Gastroesophageal sphincter (tissue), 3 donors: ENCODE data around the gene TLX1.

ENCODE experiments used
- POLR2A ChIP-seq, 2 donors: fragments of 450-650 bp; IDR thresholded peaks; one replicate each; pipeline ENCODE4 v1.6.1; 2017; ENCODE audit warnings: antibody characterized with exemption in 2 of 2, mild to moderate bottlenecking in 2 of 2, moderate library complexity in 1 of 2
- POLR2AphosphoS5 ChIP-seq: sonication (generic); formaldehyde crosslinking; IDR thresholded peaks from one replicate; pipeline ENCODE4 v1.6.1; 2017; ENCODE audit warnings: antibody characterized with exemption
- TF ChIP-seq, protein P1 (sequence below), 4 experiments: fragments of 200-600 bp in 2 of 4; fragments of 450-650 bp in 2 of 4; sonication (generic) in 1 of 4; IDR thresholded peaks; one replicate each; pipeline ENCODE4 v1.5.1; 2017 to 2019; ENCODE audit warnings: antibody characterized with exemption in 4 of 4, mild to moderate bottlenecking in 2 of 4, moderate library complexity in 2 of 4

DNA sequence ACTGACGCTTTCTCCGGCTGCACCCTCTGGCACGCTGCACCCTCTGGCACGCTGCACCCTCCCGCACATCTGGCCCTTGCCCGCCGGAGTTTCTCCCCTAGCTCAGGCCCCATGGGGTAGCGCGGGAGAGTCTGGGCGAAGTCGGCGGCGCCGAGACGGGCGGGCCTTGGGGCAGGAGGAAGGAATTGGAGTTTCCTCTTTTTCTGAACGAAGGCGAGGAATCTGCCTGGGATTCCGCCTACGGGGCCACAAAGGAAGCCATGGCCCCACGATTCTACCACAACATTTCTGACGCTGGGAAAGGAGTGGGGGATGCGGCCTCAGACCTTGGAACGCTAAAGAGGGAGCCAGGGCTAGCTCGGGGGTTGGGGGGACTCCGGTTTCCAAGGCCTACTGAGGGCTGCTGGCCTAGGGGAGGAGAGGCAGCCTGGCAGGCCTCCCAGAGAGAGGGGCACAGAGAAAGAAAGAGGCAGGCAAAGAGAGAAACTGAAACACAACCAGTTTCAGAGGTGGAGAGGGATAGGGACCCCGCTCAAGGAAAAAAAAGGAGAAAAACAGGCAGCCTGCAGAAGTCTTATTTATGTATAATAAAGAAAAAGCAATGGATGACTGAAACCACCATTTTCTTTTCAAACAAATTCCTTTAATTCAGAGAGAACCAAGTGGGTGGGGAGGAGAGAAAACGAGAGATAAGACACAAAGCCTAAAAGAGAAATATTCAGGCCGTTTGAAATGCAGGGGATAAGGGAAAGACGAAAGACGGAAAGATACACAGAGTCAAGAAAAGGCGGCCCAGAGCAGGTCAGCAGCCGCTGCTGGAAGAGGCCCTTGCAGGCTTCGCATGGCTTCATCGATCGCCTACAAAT is 4.3 kb downstream of the TLX1 start:
- TF ChIP-seq, protein P1, sequence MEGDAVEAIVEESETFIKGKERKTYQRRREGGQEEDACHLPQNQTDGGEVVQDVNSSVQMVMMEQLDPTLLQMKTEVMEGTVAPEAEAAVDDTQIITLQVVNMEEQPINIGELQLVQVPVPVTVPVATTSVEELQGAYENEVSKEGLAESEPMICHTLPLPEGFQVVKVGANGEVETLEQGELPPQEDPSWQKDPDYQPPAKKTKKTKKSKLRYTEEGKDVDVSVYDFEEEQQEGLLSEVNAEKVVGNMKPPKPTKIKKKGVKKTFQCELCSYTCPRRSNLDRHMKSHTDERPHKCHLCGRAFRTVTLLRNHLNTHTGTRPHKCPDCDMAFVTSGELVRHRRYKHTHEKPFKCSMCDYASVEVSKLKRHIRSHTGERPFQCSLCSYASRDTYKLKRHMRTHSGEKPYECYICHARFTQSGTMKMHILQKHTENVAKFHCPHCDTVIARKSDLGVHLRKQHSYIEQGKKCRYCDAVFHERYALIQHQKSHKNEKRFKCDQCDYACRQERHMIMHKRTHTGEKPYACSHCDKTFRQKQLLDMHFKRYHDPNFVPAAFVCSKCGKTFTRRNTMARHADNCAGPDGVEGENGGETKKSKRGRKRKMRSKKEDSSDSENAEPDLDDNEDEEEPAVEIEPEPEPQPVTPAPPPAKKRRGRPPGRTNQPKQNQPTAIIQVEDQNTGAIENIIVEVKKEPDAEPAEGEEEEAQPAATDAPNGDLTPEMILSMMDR (IDR thresholded peaks at IDR 0.05) = no peak
- no peak for TF ChIP-seq POLR2A (IDR thresholded peaks at IDR 0.05)
- no peak for TF ChIP-seq POLR2AphosphoS5
